Karpas-422 (cell line): ENCODE data around the gene CELF4. TPM values are rescaled to one million over a fixed set of nuclear protein-coding genes. Genes with fewer than 3 reads are reported as not detected.

ENCODE experiments used
- DNase-seq: peaks from one replicate; pipeline ENCODE4 v3.0.0-alpha.2; 2015
- H2AFZ ChIP-seq: fragments of 200-600 bp; sonication (generic); 2 replicates; pipeline ENCODE4 v1.6.1; 2014; ENCODE audit warnings: antibody characterized with exemption, low read length, mixed read lengths
- H3K27ac ChIP-seq: fragments of 200-600 bp; sonication (generic); 2 replicates; pipeline ENCODE4 v1.5.1; 2014; ENCODE audit warnings: mild to moderate bottlenecking, low read length, moderate library complexity
- H3K27me3 ChIP-seq: fragments of 200-600 bp; sonication (generic); 2 replicates; pipeline ENCODE4 v1.6.1; 2014; ENCODE audit warnings: low read length, mixed read lengths
- H3K36me3 ChIP-seq: fragments of 200-600 bp; sonication (generic); 2 replicates; pipeline ENCODE4 v1.6.1; 2014; ENCODE audit warnings: low read length, mixed read lengths; ENCODE audit not compliant: insufficient read depth
- H3K4me1 ChIP-seq: fragments of 200-600 bp; sonication (generic); 2 replicates; pipeline ENCODE4 v1.6.1; 2014; ENCODE audit warnings: mild to moderate bottlenecking, low read length, mixed read lengths
- H3K4me2 ChIP-seq: fragments of 200-600 bp; sonication (generic); 2 replicates; pipeline ENCODE4 v1.6.1; 2014; ENCODE audit warnings: low read length, low read depth, mild to moderate bottlenecking; ENCODE audit not compliant: poor library complexity, severe bottlenecking
- H3K4me3 ChIP-seq: fragments of 200-600 bp; sonication (generic); 2 replicates; pipeline ENCODE4 v1.5.1; 2014; ENCODE audit warnings: mild to moderate bottlenecking, antibody characterized with exemption, low read length, mixed read lengths
- H3K79me2 ChIP-seq: fragments of 200-600 bp; sonication (generic); 2 replicates; pipeline ENCODE4 v1.6.1; 2014; ENCODE audit warnings: mild to moderate bottlenecking, low read length, mixed read lengths
- H3K9ac ChIP-seq: fragments of 200-600 bp; sonication (generic); 2 replicates; pipeline ENCODE4 v1.6.0; 2014; ENCODE audit warnings: low read length
- H3K9me2 ChIP-seq: fragments of 200-600 bp; sonication (generic), shearing (Covaris generic); replicated peaks from 2 replicates; pipeline ENCODE4 v1.6.0; 2014; ENCODE audit warnings: mild to moderate bottlenecking, low read length, moderate library complexity; ENCODE audit not compliant: insufficient read depth
- H3K9me3 ChIP-seq: fragments of 300-700, 200-600 bp; sonication (generic); 2 replicates; pipeline ENCODE4 v1.6.1; 2014; ENCODE audit warnings: low read length, mixed read lengths
- H4K20me1 ChIP-seq: fragments of 200-600 bp; sonication (generic); 2 replicates; pipeline ENCODE4 v1.6.1; 2014; ENCODE audit warnings: mild to moderate bottlenecking, antibody characterized with exemption, low read length, low read depth; ENCODE audit not compliant: insufficient read depth
- total RNA-seq: library from RNA; depleted of rRNA; stranded (reverse); fragments of >200 nt; shearing (Covaris generic); gene quantifications from 2 replicates; pipeline ENCODE4 v1.2.3, GENCODE V29; 2014; ENCODE audit warnings: low replicate concordance

Gene CELF4
- total RNA-seq, 1 experiment from 2014 or later, result not detected

GRCh38 chr18:37303009-37303408 lies 262.6 kb downstream of the CELF4 start:
- Histone ChIP-seq H3K4me1 (no peaks in the 10 kb centered on the region), H3K27me3 (no peaks in the 10 kb centered on the region), H3K36me3 (no peaks in the 10 kb centered on the region), H3K4me2 (no peak overlapping the region), H4K20me1 (no peaks in the 10 kb centered on the region), H3K79me2 (no peaks in the 10 kb centered on the region), H3K27ac (no peak overlapping the region), H2AFZ (no peak overlapping the region), H3K9me2 (no peaks in the 10 kb centered on the region), H3K9me3 (no peaks in the 10 kb centered on the region), H3K4me3 (no peak overlapping the region), H3K9ac (no peak overlapping the region)
- no peak for DNase-seq

DNA sequence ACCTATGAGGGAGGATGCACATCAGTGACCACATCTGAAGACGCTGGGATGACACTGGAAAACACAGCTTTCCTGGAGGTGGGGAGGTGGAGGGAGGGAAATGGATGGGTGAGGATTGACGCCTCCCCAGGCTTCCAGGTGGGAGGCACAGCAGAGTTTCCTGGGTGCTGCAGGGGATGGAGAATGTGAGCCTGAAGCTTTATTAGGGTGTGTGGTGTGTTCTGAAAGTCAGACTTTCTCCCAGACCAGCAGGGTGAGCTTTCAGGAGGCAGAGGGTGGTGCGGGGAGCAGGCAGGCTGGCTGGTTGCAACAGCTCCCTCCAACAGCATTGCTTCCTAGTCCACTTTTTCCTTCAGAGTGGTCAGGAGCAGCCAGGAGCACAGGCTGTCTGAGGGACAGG lies 263.1 kb downstream of the CELF4 start:
- H4K20me1 ChIP-seq, result no peaks in the 10 kb centered on the region
- no peak overlapping the region for H3K4me3 ChIP-seq
- H3K27me3 ChIP-seq, result no peaks in the 10 kb centered on the region
- no peaks in the 10 kb centered on the region for H3K4me1 ChIP-seq
- DNase-seq, result no peak
- H3K9me3 ChIP-seq, result no peaks in the 10 kb centered on the region
- H3K36me3 ChIP-seq, result no peaks in the 10 kb centered on the region
- no peaks in the 10 kb centered on the region for H3K9me2 ChIP-seq
- no peak overlapping the region for H3K4me2 ChIP-seq
- H3K9ac ChIP-seq, result no peak overlapping the region
- no peak overlapping the region for H2AFZ ChIP-seq
- no peaks in the 10 kb centered on the region for H3K79me2 ChIP-seq
- H3K27ac ChIP-seq, result no peak overlapping the region

DNA sequence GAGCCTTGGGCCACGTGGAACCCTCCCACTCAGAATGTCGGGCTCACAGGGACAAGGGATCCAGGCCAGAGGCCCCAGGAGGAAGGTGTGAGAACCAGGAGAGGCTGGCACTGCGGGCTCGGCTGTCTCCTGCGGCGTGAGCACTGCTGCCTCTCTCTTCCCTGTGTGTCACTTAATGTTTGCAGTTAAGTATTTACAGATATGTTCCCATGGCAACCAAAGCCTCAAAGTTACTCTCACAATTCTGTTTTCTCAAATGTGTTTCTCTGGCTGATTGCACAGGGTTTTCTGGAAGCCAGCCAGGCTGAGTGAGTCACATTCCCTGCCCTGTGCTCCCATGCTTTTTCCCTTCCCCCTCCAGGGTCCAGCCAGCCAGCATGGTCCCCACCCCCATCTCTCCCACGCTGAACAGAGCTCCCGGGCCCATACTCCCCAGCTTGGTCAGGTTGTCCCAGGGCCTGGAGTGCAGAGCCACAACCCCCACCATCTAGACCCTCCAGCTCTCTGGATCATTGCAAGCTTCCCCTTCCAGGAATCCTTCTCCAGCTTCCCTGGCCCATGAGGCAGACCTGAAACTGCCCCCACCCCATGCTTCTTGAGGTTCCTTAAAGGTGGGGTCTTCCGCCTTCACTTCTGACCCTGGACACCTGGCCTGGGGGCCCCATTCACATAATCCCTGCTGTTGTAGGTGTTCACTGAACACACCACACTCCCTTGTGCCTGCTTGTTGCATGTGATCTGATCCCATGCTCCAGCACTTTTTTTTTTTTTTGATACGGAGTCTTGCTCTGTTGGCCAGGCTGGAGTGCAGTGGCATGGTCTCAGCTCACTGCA lies 265.9 kb downstream of the CELF4 start:
- Histone ChIP-seq H4K20me1 (no peaks in the 10 kb centered on the region), H3K9ac (no peak overlapping the region), H3K9me2 (no peaks in the 10 kb centered on the region), H3K36me3 (no peaks in the 10 kb centered on the region), H3K4me3 (no peak overlapping the region), H3K4me1 (no peaks in the 10 kb centered on the region), H3K27ac (no peak overlapping the region), H3K9me3 (no peaks in the 10 kb centered on the region), H3K79me2 (no peaks in the 10 kb centered on the region), H2AFZ (no peak overlapping the region), H3K27me3 (no peaks in the 10 kb centered on the region), H3K4me2 (no peak overlapping the region)
- no peak for DNase-seq

DNA sequence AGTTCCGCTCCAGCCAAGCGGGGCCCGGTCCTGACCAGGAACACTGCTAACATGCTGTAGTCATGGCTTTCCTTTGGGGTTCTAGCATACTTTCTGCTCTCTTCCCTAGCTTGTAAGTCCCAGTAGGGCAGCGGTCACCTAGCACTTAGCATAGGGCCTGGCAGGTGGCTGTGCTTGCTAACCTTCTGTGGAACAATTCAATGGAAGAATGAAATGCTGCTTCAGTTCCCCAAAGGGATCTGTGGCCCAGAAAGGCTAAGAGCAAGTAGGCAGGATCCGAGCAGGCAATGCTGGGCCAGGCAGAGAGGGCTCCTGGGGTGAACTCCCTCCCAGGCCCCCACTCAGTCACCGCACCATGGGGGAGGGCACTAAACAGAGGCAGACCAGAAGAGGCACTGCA lies 266.8 kb downstream of the CELF4 start:
- H3K4me1 ChIP-seq, result no peaks in the 10 kb centered on the region
- H3K36me3 ChIP-seq, result no peaks in the 10 kb centered on the region
- no peak overlapping the region for H2AFZ ChIP-seq
- no peaks in the 10 kb centered on the region for H3K9me3 ChIP-seq
- H4K20me1 ChIP-seq, result no peaks in the 10 kb centered on the region
- no peaks in the 10 kb centered on the region for H3K79me2 ChIP-seq
- no peak for DNase-seq
- H3K27me3 ChIP-seq, result no peaks in the 10 kb centered on the region
- H3K9me2 ChIP-seq, result no peaks in the 10 kb centered on the region
- H3K4me3 ChIP-seq, result no peak overlapping the region
- no peak overlapping the region for H3K27ac ChIP-seq
- H3K9ac ChIP-seq, result no peak overlapping the region
- H3K4me2 ChIP-seq, result no peak overlapping the region

DNA sequence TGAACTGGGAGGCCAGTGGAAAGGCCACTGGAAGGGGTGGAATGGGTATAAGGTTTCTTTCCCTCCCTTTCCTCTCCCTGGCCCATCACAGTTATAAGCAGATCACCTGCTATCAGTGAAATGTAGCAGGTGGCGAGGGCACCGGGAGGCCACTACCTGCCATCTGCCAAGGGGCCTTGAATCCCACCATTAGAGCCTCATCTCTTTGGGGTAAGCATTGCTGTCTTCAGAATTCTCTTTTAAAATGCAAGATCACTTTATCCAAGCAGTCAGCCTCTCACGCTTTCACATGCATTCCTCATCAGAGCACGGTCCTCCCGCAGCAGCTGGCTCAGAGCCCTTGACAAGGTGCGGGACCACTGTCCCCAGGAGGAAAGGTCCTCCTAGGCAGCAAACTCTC lies 268.5 kb downstream of the CELF4 start:
- no peak overlapping the region for H3K4me3 ChIP-seq
- H3K36me3 ChIP-seq, result no peaks in the 10 kb centered on the region
- H3K27ac ChIP-seq, result no peak overlapping the region
- no peaks in the 10 kb centered on the region for H3K9me2 ChIP-seq
- no peaks in the 10 kb centered on the region for H3K9me3 ChIP-seq
- no peaks in the 10 kb centered on the region for H4K20me1 ChIP-seq
- no peaks in the 10 kb centered on the region for H3K79me2 ChIP-seq
- no peak for DNase-seq
- no peaks in the 10 kb centered on the region for H3K27me3 ChIP-seq
- no peak overlapping the region for H2AFZ ChIP-seq
- no peak overlapping the region for H3K9ac ChIP-seq
- H3K4me2 ChIP-seq, result no peak overlapping the region
- H3K4me1 ChIP-seq, result no peaks in the 10 kb centered on the region

- Histone ChIP-seq H3K9me2 (no peaks in the 10 kb centered on the region), H3K36me3 (no peaks in the 10 kb centered on the region), H3K27me3 (no peaks in the 10 kb centered on the region), H3K9me3 (no peaks in the 10 kb centered on the region), H4K20me1 (no peaks in the 10 kb centered on the region), H2AFZ (no peak overlapping the region), H3K4me2 (no peak overlapping the region), H3K4me1 (no peaks in the 10 kb centered on the region), H3K27ac (no peak overlapping the region), H3K4me3 (no peak overlapping the region), H3K9ac (no peak overlapping the region), H3K79me2 (no peaks in the 10 kb centered on the region)
- peak; percentile 67 for DNase-seq
Observed at GRCh38 chr18:37294951-37295350, 270.6 kb downstream of the CELF4 start.

DNA sequence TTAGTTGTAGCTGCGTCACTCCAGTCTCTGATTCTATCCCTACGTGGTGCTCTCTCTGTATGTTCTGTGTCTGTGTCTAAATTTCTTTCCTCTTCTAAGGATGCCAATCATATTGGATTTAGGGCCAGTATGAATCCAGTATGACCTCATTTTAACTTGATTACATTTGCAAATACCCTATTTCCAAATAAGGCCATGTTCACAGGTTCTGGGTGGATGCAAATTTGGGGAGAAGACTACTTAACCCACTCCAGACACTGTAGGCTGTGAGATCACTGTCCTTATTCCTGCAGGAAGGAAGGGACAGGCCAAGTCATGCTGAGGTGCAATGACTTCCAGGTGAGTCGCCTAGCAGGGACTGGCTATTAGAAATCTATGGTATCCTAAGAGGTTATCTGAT lies 272.2 kb downstream of the CELF4 start:
- DNase-seq, result no peak
- no peaks in the 10 kb centered on the region for H3K9me3 ChIP-seq
- no peak overlapping the region for H2AFZ ChIP-seq

GRCh38 chr18:37289423-37289822 lies 276.2 kb downstream of the CELF4 start:
- DNase-seq, result no peak
- no peak overlapping the region for H3K27ac ChIP-seq
- H3K4me1 ChIP-seq, result no peaks in the 10 kb centered on the region
- H3K4me2 ChIP-seq, result no peak overlapping the region
- H3K4me3 ChIP-seq, result no peak overlapping the region
- no peaks in the 10 kb centered on the region for H3K27me3 ChIP-seq
- H3K79me2 ChIP-seq, result no peaks in the 10 kb centered on the region
- H2AFZ ChIP-seq, result no peak overlapping the region
- H4K20me1 ChIP-seq, result no peaks in the 10 kb centered on the region
- no peaks in the 10 kb centered on the region for H3K36me3 ChIP-seq
- H3K9me2 ChIP-seq, result no peaks in the 10 kb centered on the region
- no peak overlapping the region for H3K9ac ChIP-seq
- H3K9me3 ChIP-seq, result no peaks in the 10 kb centered on the region

More for the DNA sequence above, 272.2 kb downstream of the CELF4 start:
- H3K27me3 ChIP-seq, result no peaks in the 10 kb centered on the region
- no peak overlapping the region for H3K27ac ChIP-seq
- H4K20me1 ChIP-seq, result no peaks in the 10 kb centered on the region
- no peak overlapping the region for H3K9ac ChIP-seq
- no peak overlapping the region for H3K4me2 ChIP-seq
- no peaks in the 10 kb centered on the region for H3K4me1 ChIP-seq
- H3K79me2 ChIP-seq, result no peaks in the 10 kb centered on the region
- no peaks in the 10 kb centered on the region for H3K9me2 ChIP-seq
- no peaks in the 10 kb centered on the region for H3K36me3 ChIP-seq
- H3K4me3 ChIP-seq, result no peak overlapping the region
